KMS-11 (cell line): ENCODE results near the gene CYP2A6.
"Not testable (repeated sequence)": the region's sequence is repeated elsewhere in the genome, so short reads cannot be mapped to it uniquely, and the experiment has no call there.

Source experiments
- H2AFZ ChIP-seq: fragments of 200-600 bp; sonication (generic); 2 replicates; pipeline ENCODE4 v1.6.1; 2016; ENCODE audit warnings: antibody characterized with exemption, mixed run types, low read depth
- H3K27ac ChIP-seq: fragments of 200-600 bp; sonication (generic); 2 replicates; pipeline ENCODE4 v1.6.1; 2016; ENCODE audit warnings: mild to moderate bottlenecking, mixed run types
- H3K27me3 ChIP-seq: fragments of 200-600 bp; sonication (generic); 2 replicates; pipeline ENCODE4 v1.6.1; 2017; ENCODE audit warnings: mild to moderate bottlenecking, low read depth, mixed run types, moderate library complexity; ENCODE audit not compliant: insufficient read depth
- H3K36me3 ChIP-seq: fragments of 200-600 bp; sonication (generic); 2 replicates; pipeline ENCODE4 v1.6.1; 2017; ENCODE audit warnings: mild to moderate bottlenecking, mixed run types; ENCODE audit not compliant: insufficient read depth
- H3K4me1 ChIP-seq: fragments of 200-600 bp; sonication (generic); 2 replicates; pipeline ENCODE4 v1.6.1; 2016; ENCODE audit warnings: mild to moderate bottlenecking, low read depth, mixed run types; ENCODE audit not compliant: poor library complexity, severe bottlenecking
- H3K4me2 ChIP-seq: fragments of 200-600 bp; sonication (generic); 2 replicates; pipeline ENCODE4 v1.7.0; 2016; ENCODE audit warnings: mild to moderate bottlenecking, mixed run types
- H3K4me3 ChIP-seq: fragments of 200-600 bp; sonication (generic); IDR thresholded peaks from 2 replicates; pipeline ENCODE4 v1.6.1; 2017; ENCODE audit warnings: low read depth, low read length, mixed read lengths; ENCODE audit not compliant: insufficient read depth
- H3K79me2 ChIP-seq: fragments of 200-600 bp; sonication (generic); 2 replicates; pipeline ENCODE4 v1.6.1; 2016; ENCODE audit warnings: low read depth, mixed run types; ENCODE audit not compliant: insufficient read depth
- H3K9ac ChIP-seq: fragments of 200-600 bp; sonication (generic); 2 replicates; pipeline ENCODE4 v1.6.1; 2016; ENCODE audit warnings: mild to moderate bottlenecking, mixed run types
- H4K20me1 ChIP-seq: fragments of 200-600 bp; sonication (generic); 2 replicates; pipeline ENCODE4 v1.6.1; 2016; ENCODE audit warnings: mild to moderate bottlenecking, mixed run types; ENCODE audit not compliant: insufficient read depth
- TF ChIP-seq, protein P1 (sequence below): fragments of 200-600 bp; sonication (generic); conservative IDR thresholded peaks from 2 replicates; pipeline ENCODE4 v1.6.1; 2017; ENCODE audit warnings: low read depth, mild to moderate bottlenecking, antibody characterized with exemption, low read length, moderate library complexity, mixed read lengths

The CYP2A6 gene

DNA sequence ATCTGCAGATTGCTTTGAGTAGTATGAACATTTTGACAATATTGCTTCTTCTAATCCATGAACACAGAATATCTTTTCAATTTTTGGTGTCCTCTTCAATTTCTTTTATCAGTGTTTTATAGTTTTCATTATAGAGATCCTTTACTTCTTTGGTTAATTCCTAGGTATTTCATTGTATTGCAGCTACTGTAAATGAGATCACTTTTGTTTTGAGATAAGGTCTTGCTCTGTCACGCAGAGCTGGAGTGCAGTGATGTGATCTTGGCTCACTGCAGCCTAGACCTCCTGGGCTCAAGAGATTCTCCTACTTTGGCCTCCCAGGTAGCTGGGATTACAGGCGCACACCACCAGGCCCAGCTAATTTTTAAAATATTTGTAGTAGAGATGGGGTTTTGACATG, 22.0 kb upstream of the CYP2A6 start:
- H3K4me3 ChIP-seq: no peak overlapping the region
- H3K9ac ChIP-seq: no peak overlapping the region
- H3K27ac ChIP-seq: no peak overlapping the region
- TF ChIP-seq, protein P1, sequence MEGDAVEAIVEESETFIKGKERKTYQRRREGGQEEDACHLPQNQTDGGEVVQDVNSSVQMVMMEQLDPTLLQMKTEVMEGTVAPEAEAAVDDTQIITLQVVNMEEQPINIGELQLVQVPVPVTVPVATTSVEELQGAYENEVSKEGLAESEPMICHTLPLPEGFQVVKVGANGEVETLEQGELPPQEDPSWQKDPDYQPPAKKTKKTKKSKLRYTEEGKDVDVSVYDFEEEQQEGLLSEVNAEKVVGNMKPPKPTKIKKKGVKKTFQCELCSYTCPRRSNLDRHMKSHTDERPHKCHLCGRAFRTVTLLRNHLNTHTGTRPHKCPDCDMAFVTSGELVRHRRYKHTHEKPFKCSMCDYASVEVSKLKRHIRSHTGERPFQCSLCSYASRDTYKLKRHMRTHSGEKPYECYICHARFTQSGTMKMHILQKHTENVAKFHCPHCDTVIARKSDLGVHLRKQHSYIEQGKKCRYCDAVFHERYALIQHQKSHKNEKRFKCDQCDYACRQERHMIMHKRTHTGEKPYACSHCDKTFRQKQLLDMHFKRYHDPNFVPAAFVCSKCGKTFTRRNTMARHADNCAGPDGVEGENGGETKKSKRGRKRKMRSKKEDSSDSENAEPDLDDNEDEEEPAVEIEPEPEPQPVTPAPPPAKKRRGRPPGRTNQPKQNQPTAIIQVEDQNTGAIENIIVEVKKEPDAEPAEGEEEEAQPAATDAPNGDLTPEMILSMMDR: no peak
- no peak overlapping the region for H2AFZ ChIP-seq
- H3K27me3 ChIP-seq: peaks cover 3% of the 10 kb centered on the region; the same call in 1 of the 2 replicates
- H4K20me1 ChIP-seq: no peaks in the 10 kb centered on the region
- no peaks in the 10 kb centered on the region for H3K79me2 ChIP-seq
- no peaks in the 10 kb centered on the region for H3K36me3 ChIP-seq
- H3K4me2 ChIP-seq: no peak overlapping the region
- H3K4me1 ChIP-seq: no peaks in the 10 kb centered on the region

DNA sequence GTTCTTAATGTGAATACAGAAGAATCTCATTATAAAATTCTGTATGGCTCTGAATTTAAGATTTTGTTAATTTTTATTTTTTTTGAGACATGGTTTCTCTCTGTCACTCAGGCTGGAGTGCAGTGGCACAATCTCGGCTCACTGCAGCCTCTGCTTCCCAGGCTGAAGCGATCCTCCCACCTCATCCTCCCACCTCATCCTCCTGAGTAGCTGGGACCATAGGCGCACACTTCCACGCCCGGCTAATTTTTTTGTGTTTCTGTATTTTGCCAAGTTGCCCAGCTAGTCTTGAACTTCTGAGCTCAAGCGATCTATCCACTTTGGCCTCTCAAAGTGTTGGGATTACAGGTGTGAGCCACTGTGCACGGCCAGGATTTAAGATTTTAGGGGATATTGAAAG, 17.5 kb upstream of the CYP2A6 start:
- Histone ChIP-seq H3K9ac (no peak overlapping the region), H3K4me1 (peaks cover 3% of the 10 kb centered on the region), H3K27ac (no peak overlapping the region), H3K36me3 (no peaks in the 10 kb centered on the region), H3K4me3 (no peak overlapping the region), H3K79me2 (no peaks in the 10 kb centered on the region), H4K20me1 (no peaks in the 10 kb centered on the region), H3K27me3 (no peaks in the 10 kb centered on the region), H3K4me2 (no peak overlapping the region), H2AFZ (no peak overlapping the region)
- TF ChIP-seq, protein P1: no peak

DNA sequence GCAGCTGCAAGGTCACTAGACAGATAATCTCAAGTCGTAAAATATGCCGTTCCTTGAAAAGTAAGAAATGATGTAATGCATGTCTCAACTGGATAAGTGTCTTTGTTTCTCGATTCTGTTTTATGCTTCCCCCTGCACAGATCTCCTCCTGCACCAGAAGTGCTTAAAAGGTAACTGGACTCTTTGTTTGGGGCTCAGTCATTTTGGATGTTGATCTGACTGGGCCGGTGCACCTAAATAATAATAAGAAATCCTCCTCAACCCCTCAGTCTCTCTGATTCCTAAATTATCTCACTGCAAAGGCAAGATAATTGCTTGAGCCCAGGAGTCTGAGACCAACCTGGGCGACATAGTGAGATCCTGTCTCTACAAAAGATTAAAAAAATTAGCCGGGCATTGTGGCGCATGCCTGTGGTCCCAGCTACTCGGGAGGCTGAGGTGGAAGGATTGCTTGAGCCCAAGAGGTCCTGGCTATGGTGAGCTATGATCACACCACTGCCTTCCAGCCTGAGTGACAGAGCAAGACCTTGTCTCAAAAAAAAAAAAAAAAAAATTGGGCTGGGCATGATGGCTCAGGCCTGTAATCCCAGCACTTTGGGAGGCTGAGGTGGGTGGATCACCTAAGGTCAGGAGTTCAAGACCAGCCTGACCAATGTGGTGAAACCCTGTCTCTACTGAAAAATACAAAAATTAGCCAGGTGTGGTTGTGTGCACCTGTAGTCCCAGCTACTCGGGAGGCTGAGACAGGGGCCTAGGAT, 14.7 kb upstream of the CYP2A6 start:
- H3K9ac ChIP-seq, H3K4me2 ChIP-seq: not testable (repeated sequence)

DNA sequence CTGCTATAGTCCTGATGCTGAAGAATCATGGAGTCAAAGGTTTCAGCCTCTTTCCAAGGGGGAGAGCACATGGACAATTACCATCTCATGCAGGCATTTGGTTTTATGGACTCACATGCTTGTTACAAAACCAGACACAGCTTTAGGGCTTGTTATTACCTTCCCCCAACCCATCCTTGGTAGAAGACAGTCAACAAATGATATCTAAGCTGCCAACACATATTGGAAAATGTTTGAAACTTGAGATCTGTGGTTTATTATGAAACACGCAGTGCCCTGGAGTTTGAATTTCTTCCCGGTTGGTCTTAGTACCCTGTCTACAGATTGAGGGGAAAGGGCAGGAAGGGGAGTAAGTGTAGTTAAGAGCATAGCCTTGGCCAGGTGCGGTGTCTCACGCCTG, 12.5 kb upstream of the CYP2A6 start:
- H3K27me3 ChIP-seq: no peaks in the 10 kb centered on the region
- H3K27ac ChIP-seq: no peak overlapping the region
- no peak overlapping the region for H3K9ac ChIP-seq
- no peaks in the 10 kb centered on the region for H3K36me3 ChIP-seq
- peaks cover 6% of the 10 kb centered on the region for H3K4me1 ChIP-seq
- no peaks in the 10 kb centered on the region for H3K79me2 ChIP-seq
- H2AFZ ChIP-seq: no peak overlapping the region
- TF ChIP-seq, protein P1: no peak
- H3K4me3 ChIP-seq: no peak overlapping the region
- H4K20me1 ChIP-seq: no peaks in the 10 kb centered on the region
- no peak overlapping the region for H3K4me2 ChIP-seq

More for the DNA sequence above, 14.7 kb upstream of the CYP2A6 start:
- H2AFZ ChIP-seq, H3K4me1 ChIP-seq, H3K27me3 ChIP-seq, H3K4me3 ChIP-seq, H4K20me1 ChIP-seq, H3K79me2 ChIP-seq, H3K36me3 ChIP-seq, H3K27ac ChIP-seq: not testable (repeated sequence)

DNA sequence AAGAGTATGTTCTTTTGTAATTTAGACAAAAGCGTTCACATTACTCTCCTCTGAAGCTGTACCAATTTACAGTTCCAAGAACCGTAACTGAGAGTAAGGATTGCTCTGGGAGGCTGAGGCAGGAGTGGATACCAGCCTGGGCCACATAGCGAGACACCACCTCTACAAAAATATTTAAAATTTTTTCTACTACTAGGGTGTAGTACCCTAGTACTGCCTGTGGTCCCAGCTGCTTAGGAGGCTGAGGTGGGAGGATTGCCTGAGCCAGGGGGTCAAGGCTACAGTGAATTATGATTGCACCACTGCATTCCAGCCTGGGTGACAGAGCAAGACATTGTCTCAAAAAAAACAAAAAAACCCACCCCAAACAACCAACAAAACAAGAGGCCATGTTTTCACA, 12.1 kb upstream of the CYP2A6 start:
- no peaks in the 10 kb centered on the region for H3K36me3 ChIP-seq
- H3K9ac ChIP-seq: no peak overlapping the region
- H3K4me3 ChIP-seq: no peak overlapping the region
- no peaks in the 10 kb centered on the region for H3K79me2 ChIP-seq
- peaks cover 6% of the 10 kb centered on the region for H3K4me1 ChIP-seq
- no peak overlapping the region for H3K4me2 ChIP-seq
- H2AFZ ChIP-seq: no peak overlapping the region
- no peaks in the 10 kb centered on the region for H4K20me1 ChIP-seq
- H3K27me3 ChIP-seq: no peaks in the 10 kb centered on the region
- TF ChIP-seq, protein P1: no peak
- no peak overlapping the region for H3K27ac ChIP-seq
